Loucy (cell line): ENCODE data around the gene SRD5A2.

Experiments
- CTCF ChIP-seq: fragments of 200-600 bp; sonication (generic); conservative IDR thresholded peaks from 2 replicates; pipeline ENCODE4 v1.5.1; 2014; ENCODE audit warnings: mild to moderate bottlenecking, antibody characterized with exemption, low read length
- EZH2phosphoT487 ChIP-seq: fragments of 200-600 bp; IDR thresholded peaks from 2 replicates; pipeline ENCODE4 v1.6.1; 2018; ENCODE audit warnings: antibody characterized with exemption, mild to moderate bottlenecking, moderate library complexity, borderline replicate concordance

GRCh38 chr2:31474296-31474695 lies 106.4 kb downstream of the SRD5A2 start:
- TF ChIP-seq CTCF (no peak), EZH2phosphoT487 (no peak)
